Gastroesophageal sphincter (tissue), 3 donors: ENCODE data around the gene KXD1.

ENCODE experiments used
- EP300 ChIP-seq: sonication (generic); formaldehyde crosslinking; IDR thresholded peaks from one replicate; pipeline ENCODE4 v1.6.1; 2017; ENCODE audit warnings: antibody characterized with exemption, mild to moderate bottlenecking
- POLR2A ChIP-seq, 2 donors: fragments of 450-650 bp; IDR thresholded peaks; one replicate each; pipeline ENCODE4 v1.6.1; 2017; ENCODE audit warnings: antibody characterized with exemption in 2 of 2, mild to moderate bottlenecking in 2 of 2, moderate library complexity in 1 of 2
- TF ChIP-seq, protein P1 (sequence below), 4 experiments: fragments of 200-600 bp in 2 of 4; fragments of 450-650 bp in 2 of 4; sonication (generic) in 1 of 4; IDR thresholded peaks; one replicate each; pipeline ENCODE4 v1.5.1; 2017 to 2019; ENCODE audit warnings: antibody characterized with exemption in 4 of 4, mild to moderate bottlenecking in 2 of 4, moderate library complexity in 2 of 4

DNA sequence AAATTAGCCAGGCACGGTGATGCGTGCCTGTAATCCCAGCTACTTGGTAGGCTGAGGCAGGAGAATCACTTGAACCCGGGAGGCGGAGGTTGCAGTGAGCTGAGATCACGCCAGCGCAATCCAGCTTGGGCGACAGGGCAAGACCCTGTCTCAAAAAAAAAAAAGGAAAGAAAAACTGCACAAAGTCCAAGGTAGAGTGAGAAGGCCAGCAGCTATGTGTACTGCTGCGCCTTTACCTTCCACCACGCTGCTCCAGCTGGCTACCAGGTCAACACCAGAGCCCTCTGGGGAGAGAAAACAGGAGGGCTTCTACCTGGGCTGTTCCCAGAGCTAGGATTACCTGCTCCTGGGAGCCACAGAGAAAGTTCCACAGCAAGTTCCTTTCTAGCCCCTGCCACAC is 39.0 kb upstream of the KXD1 start:
- TF ChIP-seq POLR2A (IDR thresholded peaks at IDR 0.05), result no peak
- TF ChIP-seq, protein P1, sequence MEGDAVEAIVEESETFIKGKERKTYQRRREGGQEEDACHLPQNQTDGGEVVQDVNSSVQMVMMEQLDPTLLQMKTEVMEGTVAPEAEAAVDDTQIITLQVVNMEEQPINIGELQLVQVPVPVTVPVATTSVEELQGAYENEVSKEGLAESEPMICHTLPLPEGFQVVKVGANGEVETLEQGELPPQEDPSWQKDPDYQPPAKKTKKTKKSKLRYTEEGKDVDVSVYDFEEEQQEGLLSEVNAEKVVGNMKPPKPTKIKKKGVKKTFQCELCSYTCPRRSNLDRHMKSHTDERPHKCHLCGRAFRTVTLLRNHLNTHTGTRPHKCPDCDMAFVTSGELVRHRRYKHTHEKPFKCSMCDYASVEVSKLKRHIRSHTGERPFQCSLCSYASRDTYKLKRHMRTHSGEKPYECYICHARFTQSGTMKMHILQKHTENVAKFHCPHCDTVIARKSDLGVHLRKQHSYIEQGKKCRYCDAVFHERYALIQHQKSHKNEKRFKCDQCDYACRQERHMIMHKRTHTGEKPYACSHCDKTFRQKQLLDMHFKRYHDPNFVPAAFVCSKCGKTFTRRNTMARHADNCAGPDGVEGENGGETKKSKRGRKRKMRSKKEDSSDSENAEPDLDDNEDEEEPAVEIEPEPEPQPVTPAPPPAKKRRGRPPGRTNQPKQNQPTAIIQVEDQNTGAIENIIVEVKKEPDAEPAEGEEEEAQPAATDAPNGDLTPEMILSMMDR (IDR thresholded peaks at IDR 0.05), result no peak
- TF ChIP-seq EP300, result no peak
